ENCODE data around the gene MIPOL1.

- TF ChIP-seq, protein P1, sequence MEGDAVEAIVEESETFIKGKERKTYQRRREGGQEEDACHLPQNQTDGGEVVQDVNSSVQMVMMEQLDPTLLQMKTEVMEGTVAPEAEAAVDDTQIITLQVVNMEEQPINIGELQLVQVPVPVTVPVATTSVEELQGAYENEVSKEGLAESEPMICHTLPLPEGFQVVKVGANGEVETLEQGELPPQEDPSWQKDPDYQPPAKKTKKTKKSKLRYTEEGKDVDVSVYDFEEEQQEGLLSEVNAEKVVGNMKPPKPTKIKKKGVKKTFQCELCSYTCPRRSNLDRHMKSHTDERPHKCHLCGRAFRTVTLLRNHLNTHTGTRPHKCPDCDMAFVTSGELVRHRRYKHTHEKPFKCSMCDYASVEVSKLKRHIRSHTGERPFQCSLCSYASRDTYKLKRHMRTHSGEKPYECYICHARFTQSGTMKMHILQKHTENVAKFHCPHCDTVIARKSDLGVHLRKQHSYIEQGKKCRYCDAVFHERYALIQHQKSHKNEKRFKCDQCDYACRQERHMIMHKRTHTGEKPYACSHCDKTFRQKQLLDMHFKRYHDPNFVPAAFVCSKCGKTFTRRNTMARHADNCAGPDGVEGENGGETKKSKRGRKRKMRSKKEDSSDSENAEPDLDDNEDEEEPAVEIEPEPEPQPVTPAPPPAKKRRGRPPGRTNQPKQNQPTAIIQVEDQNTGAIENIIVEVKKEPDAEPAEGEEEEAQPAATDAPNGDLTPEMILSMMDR (IDR thresholded peaks at IDR 0.05 in 2 of 3, conservative IDR thresholded peaks at IDR 0.05 in 1 of 3; ENCODE audit: borderline replicate concordance in 1 of 3, insufficient read depth in 1 of 3, low read depth in 2 of 3, low read length in 2 of 3): no peak
- TF ChIP-seq, protein P2, sequence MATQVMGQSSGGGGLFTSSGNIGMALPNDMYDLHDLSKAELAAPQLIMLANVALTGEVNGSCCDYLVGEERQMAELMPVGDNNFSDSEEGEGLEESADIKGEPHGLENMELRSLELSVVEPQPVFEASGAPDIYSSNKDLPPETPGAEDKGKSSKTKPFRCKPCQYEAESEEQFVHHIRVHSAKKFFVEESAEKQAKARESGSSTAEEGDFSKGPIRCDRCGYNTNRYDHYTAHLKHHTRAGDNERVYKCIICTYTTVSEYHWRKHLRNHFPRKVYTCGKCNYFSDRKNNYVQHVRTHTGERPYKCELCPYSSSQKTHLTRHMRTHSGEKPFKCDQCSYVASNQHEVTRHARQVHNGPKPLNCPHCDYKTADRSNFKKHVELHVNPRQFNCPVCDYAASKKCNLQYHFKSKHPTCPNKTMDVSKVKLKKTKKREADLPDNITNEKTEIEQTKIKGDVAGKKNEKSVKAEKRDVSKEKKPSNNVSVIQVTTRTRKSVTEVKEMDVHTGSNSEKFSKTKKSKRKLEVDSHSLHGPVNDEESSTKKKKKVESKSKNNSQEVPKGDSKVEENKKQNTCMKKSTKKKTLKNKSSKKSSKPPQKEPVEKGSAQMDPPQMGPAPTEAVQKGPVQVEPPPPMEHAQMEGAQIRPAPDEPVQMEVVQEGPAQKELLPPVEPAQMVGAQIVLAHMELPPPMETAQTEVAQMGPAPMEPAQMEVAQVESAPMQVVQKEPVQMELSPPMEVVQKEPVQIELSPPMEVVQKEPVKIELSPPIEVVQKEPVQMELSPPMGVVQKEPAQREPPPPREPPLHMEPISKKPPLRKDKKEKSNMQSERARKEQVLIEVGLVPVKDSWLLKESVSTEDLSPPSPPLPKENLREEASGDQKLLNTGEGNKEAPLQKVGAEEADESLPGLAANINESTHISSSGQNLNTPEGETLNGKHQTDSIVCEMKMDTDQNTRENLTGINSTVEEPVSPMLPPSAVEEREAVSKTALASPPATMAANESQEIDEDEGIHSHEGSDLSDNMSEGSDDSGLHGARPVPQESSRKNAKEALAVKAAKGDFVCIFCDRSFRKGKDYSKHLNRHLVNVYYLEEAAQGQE (IDR thresholded peaks at IDR 0.05; ENCODE audit: low read depth): no peak
- no peak for TF ChIP-seq ELF1 (IDR thresholded peaks at IDR 0.05; ENCODE audit: borderline replicate concordance, low read depth)
- no peak for TF ChIP-seq POLR2AphosphoS5 (IDR thresholded peaks at IDR 0.05; ENCODE audit: low read depth, low read length)
- no peak for TF ChIP-seq SRF (IDR thresholded peaks at IDR 0.05; ENCODE audit: low read depth)
- no peak for TF ChIP-seq TCF7L2 (IDR thresholded peaks at IDR 0.05; ENCODE audit: borderline replicate concordance, extremely low read depth, insufficient read depth, insufficient read length)
- no peak for TF ChIP-seq POLR2A (IDR thresholded peaks at IDR 0.05; ENCODE audit: borderline replicate concordance, extremely low read depth, insufficient read depth, insufficient read length)
- TF ChIP-seq JUND (IDR thresholded peaks at IDR 0.05): no peak
- TF ChIP-seq, protein P3, sequence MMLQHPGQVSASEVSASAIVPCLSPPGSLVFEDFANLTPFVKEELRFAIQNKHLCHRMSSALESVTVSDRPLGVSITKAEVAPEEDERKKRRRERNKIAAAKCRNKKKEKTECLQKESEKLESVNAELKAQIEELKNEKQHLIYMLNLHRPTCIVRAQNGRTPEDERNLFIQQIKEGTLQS (IDR thresholded peaks at IDR 0.05): no peak
- TF ChIP-seq EZH2phosphoT487 (IDR thresholded peaks at IDR 0.05; ENCODE audit: borderline replicate concordance): no peak
- no peak for TF ChIP-seq RAD21 (IDR thresholded peaks at IDR 0.05; ENCODE audit: low read depth)
- TF ChIP-seq, protein P4, sequence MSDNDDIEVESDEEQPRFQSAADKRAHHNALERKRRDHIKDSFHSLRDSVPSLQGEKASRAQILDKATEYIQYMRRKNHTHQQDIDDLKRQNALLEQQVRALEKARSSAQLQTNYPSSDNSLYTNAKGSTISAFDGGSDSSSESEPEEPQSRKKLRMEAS (IDR thresholded peaks at IDR 0.05): no peak
- no peak for TF ChIP-seq EGR1 (IDR thresholded peaks at IDR 0.05; ENCODE audit: low read depth)
- no peak for TF ChIP-seq SIN3A (IDR thresholded peaks at IDR 0.05; ENCODE audit: low read depth)
Observed at GRCh38 chr14:37590428-37591139, 392.8 kb downstream of the MIPOL1 start.

Data from HCT116 (cell line).